ENCODE measurements around the gene GALNT17.
"Not testable (repeated sequence)": the region's sequence is repeated elsewhere in the genome, so short reads cannot be mapped to it uniquely, and the experiment has no call there.

GALNT17 gene

GRCh38 chr7:71193099-71193810 is 61.3 kb downstream of the GALNT17 start:
- no peak for TF ChIP-seq GATA1 (IDR thresholded peaks at IDR 0.05; ENCODE audit: low read depth, low read length)
- TF ChIP-seq POLR2A (IDR thresholded peaks at IDR 0.05; ENCODE audit: low read length), result no peak
- DNase-seq, result no peak

- DNase-seq, result no peak
- TF ChIP-seq GATA1 (IDR thresholded peaks at IDR 0.05; ENCODE audit: low read depth, low read length) (no peak), POLR2A (IDR thresholded peaks at IDR 0.05; ENCODE audit: low read length) (no peak)
Measured at GRCh38 chr7:71198391-71198790, 66.4 kb downstream of the GALNT17 start.

- no peak for DNase-seq
- TF ChIP-seq GATA1 (IDR thresholded peaks at IDR 0.05; ENCODE audit: low read depth, low read length) (no peak), POLR2A (IDR thresholded peaks at IDR 0.05; ENCODE audit: low read length) (no peak)
Measured at GRCh38 chr7:71198887-71199286, 66.9 kb downstream of the GALNT17 start.

DNA sequence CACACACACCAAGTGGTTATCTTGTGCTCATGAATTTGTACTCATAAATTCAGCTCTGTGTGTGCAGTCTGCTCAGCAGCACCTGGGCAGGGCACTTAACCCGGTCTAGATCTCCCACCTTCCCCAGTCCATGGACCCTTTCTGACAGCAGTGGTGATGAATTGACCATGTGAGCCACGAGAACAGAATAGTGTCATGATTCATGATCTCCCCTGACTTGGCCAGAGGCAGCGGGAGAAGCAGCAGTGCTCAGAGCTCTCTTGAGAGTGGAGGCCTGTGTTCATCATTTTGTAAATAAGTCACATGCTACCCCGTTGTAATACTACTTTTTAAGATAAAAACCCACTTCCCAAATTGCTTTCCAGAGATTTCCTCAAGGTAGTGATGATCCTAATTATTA is 74.2 kb downstream of the GALNT17 start:
- no peak for DNase-seq
- no peak for TF ChIP-seq POLR2A (IDR thresholded peaks at IDR 0.05; ENCODE audit: low read length)
- TF ChIP-seq GATA1 (IDR thresholded peaks at IDR 0.05; ENCODE audit: low read depth, low read length), result no peak

GRCh38 chr7:71208881-71209280 is 76.9 kb downstream of the GALNT17 start:
- no peak for DNase-seq
- TF ChIP-seq GATA1 (IDR thresholded peaks at IDR 0.05; ENCODE audit: low read depth, low read length), result no peak
- TF ChIP-seq POLR2A (IDR thresholded peaks at IDR 0.05; ENCODE audit: low read length), result no peak

DNA sequence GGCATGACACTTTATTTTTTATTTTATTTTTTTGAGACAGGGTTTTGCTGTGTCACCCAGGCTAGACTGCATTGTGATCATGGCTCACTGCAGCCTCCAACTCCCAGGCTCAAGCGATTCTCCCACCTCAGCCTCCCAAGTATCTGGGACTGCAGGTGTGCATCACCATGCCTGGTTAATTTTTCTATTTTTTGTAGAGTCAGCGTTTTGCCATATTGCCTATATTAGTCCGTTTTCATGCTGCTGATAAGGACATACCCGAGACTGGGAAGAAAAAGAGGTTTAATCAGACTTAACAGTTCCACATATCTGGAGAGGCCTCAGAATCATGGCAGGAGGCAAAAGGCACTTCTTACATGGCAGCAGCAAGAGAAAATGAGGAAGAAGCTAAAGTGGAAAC is 77.5 kb downstream of the GALNT17 start:
- DNase-seq, result not testable (repeated sequence)

- no peak for TF ChIP-seq POLR2A (IDR thresholded peaks at IDR 0.05; ENCODE audit: low read length)
- no peak for TF ChIP-seq GATA1 (IDR thresholded peaks at IDR 0.05; ENCODE audit: low read depth, low read length)
- no peak for DNase-seq
Measured at GRCh38 chr7:71210220-71210619, 78.3 kb downstream of the GALNT17 start.

GRCh38 chr7:71212433-71212832 is 80.5 kb downstream of the GALNT17 start:
- DNase-seq, result not testable (repeated sequence)

GRCh38 chr7:71216211-71216610 is 84.3 kb downstream of the GALNT17 start:
- TF ChIP-seq POLR2A (IDR thresholded peaks at IDR 0.05; ENCODE audit: low read length) (no peak), GATA1 (IDR thresholded peaks at IDR 0.05; ENCODE audit: low read depth, low read length) (no peak)
- DNase-seq, result no peak

DNA sequence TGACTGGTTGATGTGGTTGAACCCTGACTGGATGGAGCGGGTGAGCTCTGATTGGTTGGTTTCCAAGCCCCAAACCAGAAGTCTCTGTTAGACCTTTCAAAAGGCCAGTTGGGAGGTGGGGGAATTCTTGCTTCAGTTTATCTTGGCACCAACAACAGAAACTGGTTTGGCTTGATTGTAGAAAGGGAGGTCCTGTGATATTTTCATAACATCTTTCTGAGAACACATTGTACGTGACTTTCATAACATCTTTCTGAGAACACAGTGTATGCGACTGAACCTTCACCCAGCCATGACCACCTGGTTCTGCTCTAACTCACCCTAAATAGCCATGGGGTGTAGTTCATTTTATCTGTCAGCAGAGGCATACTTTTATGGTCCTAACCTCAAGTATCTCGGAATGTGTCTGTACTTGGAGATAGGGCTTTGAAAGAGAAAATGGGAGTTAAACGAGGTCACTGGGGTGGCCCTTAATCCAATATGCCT is 88.3 kb downstream of the GALNT17 start:
- TF ChIP-seq GATA1 (IDR thresholded peaks at IDR 0.05; ENCODE audit: low read depth, low read length), result no peak
- no peak for TF ChIP-seq POLR2A (IDR thresholded peaks at IDR 0.05; ENCODE audit: low read length)
- DNase-seq, result no peak

DNA sequence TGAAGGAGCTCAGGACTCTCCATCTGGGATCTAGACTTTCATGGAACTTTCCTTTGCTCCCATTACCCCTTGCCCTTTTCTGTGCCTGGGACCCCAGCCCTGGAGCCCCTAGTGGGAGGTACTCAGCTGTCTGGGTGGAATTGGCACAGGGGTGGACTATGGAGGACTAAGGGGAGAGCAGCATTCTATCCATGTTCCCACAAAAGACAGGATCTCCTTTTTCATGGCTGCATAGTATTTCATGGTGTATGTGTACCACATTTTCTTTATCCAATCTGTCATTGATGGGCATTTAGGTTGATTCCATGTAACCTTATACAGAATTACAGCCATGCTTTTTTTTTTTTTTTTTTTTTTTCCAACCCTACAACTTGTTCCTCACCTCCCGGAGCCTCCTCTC is 89.1 kb downstream of the GALNT17 start:
- TF ChIP-seq GATA1 (IDR thresholded peaks at IDR 0.05; ENCODE audit: low read depth, low read length) (no peak), POLR2A (IDR thresholded peaks at IDR 0.05; ENCODE audit: low read length) (no peak)
- no peak for DNase-seq

DNA sequence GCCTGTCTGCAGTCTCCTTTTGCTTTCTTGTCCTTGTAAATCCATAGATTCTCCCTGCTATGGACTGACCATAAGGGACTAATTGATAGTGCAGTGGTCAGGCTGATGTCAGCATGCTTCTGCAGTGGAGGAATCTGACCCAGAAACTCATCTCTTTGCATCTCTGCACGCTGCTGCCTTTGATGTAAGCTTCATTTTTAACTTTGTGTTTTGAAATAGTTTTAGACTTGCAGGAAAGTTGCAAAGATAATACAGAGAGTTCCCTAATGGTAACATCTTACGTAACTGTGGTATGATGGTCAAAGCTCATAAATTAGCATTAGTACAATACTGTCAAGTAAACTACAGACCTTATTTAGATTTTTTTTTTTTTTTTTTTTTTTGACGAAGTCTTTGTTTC is 89.6 kb downstream of the GALNT17 start:
- TF ChIP-seq GATA1 (IDR thresholded peaks at IDR 0.05; ENCODE audit: low read depth, low read length), result no peak
- no peak for DNase-seq

DNA sequence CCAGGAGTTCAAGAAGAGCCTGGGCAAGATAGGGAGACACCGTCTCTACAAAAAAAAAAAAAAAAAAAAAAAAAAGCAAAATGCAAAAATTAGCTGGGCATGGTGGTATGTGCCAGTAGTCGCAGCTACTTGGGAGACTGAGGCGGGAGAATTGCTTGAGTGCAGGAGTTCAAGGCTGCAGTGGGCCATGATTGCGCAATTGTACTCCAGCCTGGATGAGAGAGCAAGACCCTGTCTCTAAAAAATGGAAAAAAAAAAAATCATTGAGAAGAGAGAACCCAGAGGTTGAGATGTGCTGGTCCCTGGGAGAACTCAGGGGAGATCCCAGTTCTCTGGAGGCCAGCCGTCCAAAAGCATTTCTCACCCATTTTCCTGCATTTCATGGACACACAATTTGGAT is 95.2 kb downstream of the GALNT17 start:
- TF ChIP-seq GATA1 (IDR thresholded peaks at IDR 0.05; ENCODE audit: low read depth, low read length) (no peak), POLR2A (IDR thresholded peaks at IDR 0.05; ENCODE audit: low read length) (no peak)
- DNase-seq, result no peak

DNA sequence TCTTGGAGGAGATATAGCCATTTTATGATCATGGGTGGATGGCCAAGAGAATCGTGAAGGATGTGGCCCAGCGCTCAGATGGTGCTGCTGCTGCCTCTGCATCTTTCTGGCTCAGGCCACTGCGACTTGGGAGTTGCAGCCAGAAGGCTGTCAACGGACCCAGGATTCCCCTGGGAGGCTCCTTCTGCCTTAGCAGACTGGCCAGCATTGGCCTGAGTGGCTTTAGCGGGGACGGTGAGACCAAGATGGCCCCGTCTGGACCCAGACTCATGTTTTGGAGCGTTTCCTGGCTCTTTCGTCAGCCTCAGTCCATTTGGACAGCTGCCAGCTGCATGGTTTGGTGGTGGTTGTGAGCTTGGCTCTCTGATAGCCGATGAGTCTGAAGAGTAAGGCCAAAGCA is 97.2 kb downstream of the GALNT17 start:
- TF ChIP-seq POLR2A (IDR thresholded peaks at IDR 0.05; ENCODE audit: low read length) (no peak), GATA1 (IDR thresholded peaks at IDR 0.05; ENCODE audit: low read depth, low read length) (no peak)
- DNase-seq, result no peak

- DNase-seq, result no peak
- no peak for TF ChIP-seq GATA1 (IDR thresholded peaks at IDR 0.05; ENCODE audit: low read depth, low read length)
- no peak for TF ChIP-seq POLR2A (IDR thresholded peaks at IDR 0.05; ENCODE audit: low read length)
Measured at GRCh38 chr7:71229699-71230098, 97.8 kb downstream of the GALNT17 start.

GRCh38 chr7:71235253-71235652 is 103.3 kb downstream of the GALNT17 start:
- DNase-seq, result no peak
- TF ChIP-seq GATA1 (IDR thresholded peaks at IDR 0.05; ENCODE audit: low read depth, low read length) (no peak), POLR2A (IDR thresholded peaks at IDR 0.05; ENCODE audit: low read length) (no peak)

All from erythroblast (primary cell).